ENCODE data around the gene LIPI.

The LIPI gene

DNA sequence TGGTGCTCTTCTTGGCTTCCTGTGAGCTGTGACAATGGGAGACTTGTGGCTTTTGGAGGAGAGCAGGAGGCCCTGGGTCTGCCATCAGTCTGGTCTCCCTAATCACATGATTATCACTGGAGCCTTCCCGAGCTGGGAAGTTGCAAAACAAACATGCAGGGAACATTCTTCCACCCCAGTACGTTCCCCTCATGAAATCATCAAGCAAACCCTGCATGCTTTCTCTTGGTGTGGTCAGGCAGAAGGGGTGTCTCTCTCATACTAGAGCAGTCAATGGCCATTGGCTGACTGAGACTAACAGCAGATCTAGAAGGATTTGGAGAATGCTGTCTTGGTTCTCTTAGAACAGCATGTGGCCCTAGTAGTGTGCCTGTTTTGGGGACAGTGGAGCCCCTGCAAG lies 111.2 kb downstream of the LIPI start:
- ChIA-PET POLR2A (no interaction called here), CTCF (interaction anchor here (1.7 kb wide), 1 partner anchor 20 kb away, joined by 5 read pairs; no protein-coding TSS in a partner anchor)
- no peaks in the 10 kb centered on the region for H3K4me1 ChIP-seq (ENCODE audit: control insufficient read depth, insufficient read depth, low read length)
- no peak for TF ChIP-seq ZNF654 (tag by site-specific recombination; IDR thresholded peaks at IDR 0.05; ENCODE audit: low read depth)
- TF ChIP-seq ZNF670 (tag by site-specific recombination; IDR thresholded peaks at IDR 0.05; ENCODE audit: low read depth), result no peak
- no peak for TF ChIP-seq MYNN (tag by site-specific recombination; IDR thresholded peaks at IDR 0.05; ENCODE audit: borderline replicate concordance)
- TF ChIP-seq, protein P1, sequence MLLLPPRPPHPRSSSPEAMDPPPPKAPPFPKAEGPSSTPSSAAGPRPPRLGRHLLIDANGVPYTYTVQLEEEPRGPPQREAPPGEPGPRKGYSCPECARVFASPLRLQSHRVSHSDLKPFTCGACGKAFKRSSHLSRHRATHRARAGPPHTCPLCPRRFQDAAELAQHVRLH (tag by site-specific recombination; IDR thresholded peaks at IDR 0.05), result no peak
- TF ChIP-seq, protein P2, sequence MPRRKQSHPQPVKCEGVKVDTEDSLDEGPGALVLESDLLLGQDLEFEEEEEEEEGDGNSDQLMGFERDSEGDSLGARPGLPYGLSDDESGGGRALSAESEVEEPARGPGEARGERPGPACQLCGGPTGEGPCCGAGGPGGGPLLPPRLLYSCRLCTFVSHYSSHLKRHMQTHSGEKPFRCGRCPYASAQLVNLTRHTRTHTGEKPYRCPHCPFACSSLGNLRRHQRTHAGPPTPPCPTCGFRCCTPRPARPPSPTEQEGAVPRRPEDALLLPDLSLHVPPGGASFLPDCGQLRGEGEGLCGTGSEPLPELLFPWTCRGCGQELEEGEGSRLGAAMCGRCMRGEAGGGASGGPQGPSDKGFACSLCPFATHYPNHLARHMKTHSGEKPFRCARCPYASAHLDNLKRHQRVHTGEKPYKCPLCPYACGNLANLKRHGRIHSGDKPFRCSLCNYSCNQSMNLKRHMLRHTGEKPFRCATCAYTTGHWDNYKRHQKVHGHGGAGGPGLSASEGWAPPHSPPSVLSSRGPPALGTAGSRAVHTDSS (tag by site-specific recombination; IDR thresholded peaks at IDR 0.05), result no peak
- no peak for TF ChIP-seq ZNF623 (tag by site-specific recombination; IDR thresholded peaks at IDR 0.05)
- TF ChIP-seq ZNF626 (tag by site-specific recombination; IDR thresholded peaks at IDR 0.05), result no peak
- no peak overlapping the region for H3K4me3 ChIP-seq (ENCODE audit: low read depth, low read length)
- no peak overlapping the region for H3K27ac ChIP-seq (ENCODE audit: extremely low read depth, low read depth, low read length)
- H3K9me3 ChIP-seq (ENCODE audit: control insufficient read depth, insufficient read depth, low read depth, low read length), result no peaks in the 10 kb centered on the region
- peaks cover 7 to 10% of the 10 kb centered on the region in 2 experiments; a peak in 2 of 3 replicates for H3K36me3 ChIP-seq (ENCODE audit: control insufficient read depth in 2 of 2, insufficient read depth in 1 of 2, low read length in 2 of 2)

DNA sequence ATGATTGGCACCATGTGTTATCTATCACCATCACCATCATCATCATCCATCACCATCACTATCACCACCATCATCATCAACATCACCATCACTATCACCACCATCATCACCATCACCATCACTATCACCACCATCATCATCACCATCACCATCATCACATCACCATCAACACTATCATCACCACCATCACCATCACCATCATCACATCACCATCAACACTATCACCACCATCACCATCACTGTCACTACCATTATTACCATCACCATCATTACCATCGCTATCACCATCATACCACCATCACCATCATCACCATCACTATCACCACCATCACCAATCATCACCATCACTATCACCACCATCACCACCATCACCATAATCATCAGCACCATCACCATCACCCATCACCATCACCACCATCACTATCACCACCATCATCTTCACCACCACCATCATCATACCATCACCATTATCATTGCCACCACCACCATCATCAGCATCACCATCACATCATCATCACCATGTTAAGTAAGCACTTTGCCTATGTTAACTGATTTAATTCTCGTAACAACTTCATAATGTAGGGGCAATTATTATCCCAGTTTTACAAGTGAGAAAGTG lies 112.8 kb downstream of the LIPI start:
- POLR2A ChIA-PET, result no interaction called here
- Histone ChIP-seq H3K4me3 (ENCODE audit: low read depth, low read length) (no peak overlapping the region), H3K4me1 (ENCODE audit: control insufficient read depth, insufficient read depth, low read length) (no peaks in the 10 kb centered on the region), H3K36me3 (ENCODE audit: control insufficient read depth in 2 of 2, insufficient read depth in 1 of 2, low read length in 2 of 2) (peaks cover 7 to 10% of the 10 kb centered on the region in 2 experiments; a peak in 2 of 3 replicates), H3K9me3 (ENCODE audit: control insufficient read depth, insufficient read depth, low read depth, low read length) (no peaks in the 10 kb centered on the region), H3K27ac (ENCODE audit: extremely low read depth, low read depth, low read length) (no peak overlapping the region)
- CTCF ChIA-PET, result no interaction called here
- TF ChIP-seq, protein P3, sequence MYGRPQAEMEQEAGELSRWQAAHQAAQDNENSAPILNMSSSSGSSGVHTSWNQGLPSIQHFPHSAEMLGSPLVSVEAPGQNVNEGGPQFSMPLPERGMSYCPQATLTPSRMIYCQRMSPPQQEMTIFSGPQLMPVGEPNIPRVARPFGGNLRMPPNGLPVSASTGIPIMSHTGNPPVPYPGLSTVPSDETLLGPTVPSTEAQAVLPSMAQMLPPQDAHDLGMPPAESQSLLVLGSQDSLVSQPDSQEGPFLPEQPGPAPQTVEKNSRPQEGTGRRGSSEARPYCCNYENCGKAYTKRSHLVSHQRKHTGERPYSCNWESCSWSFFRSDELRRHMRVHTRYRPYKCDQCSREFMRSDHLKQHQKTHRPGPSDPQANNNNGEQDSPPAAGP (tag by site-specific recombination; IDR thresholded peaks at IDR 0.05), result no peak
- TF ChIP-seq, protein P4, sequence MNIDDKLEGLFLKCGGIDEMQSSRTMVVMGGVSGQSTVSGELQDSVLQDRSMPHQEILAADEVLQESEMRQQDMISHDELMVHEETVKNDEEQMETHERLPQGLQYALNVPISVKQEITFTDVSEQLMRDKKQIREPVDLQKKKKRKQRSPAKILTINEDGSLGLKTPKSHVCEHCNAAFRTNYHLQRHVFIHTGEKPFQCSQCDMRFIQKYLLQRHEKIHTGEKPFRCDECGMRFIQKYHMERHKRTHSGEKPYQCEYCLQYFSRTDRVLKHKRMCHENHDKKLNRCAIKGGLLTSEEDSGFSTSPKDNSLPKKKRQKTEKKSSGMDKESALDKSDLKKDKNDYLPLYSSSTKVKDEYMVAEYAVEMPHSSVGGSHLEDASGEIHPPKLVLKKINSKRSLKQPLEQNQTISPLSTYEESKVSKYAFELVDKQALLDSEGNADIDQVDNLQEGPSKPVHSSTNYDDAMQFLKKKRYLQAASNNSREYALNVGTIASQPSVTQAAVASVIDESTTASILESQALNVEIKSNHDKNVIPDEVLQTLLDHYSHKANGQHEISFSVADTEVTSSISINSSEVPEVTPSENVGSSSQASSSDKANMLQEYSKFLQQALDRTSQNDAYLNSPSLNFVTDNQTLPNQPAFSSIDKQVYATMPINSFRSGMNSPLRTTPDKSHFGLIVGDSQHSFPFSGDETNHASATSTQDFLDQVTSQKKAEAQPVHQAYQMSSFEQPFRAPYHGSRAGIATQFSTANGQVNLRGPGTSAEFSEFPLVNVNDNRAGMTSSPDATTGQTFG (tag by site-specific recombination; IDR thresholded peaks at IDR 0.05; ENCODE audit: borderline replicate concordance), result no peak
- no peak for TF ChIP-seq ZNF610 (tag by site-specific recombination; IDR thresholded peaks at IDR 0.05; ENCODE audit: borderline replicate concordance)
- no peak for TF ChIP-seq ZNF785 (tag by site-specific recombination; IDR thresholded peaks at IDR 0.05)
- TF ChIP-seq, protein P5, sequence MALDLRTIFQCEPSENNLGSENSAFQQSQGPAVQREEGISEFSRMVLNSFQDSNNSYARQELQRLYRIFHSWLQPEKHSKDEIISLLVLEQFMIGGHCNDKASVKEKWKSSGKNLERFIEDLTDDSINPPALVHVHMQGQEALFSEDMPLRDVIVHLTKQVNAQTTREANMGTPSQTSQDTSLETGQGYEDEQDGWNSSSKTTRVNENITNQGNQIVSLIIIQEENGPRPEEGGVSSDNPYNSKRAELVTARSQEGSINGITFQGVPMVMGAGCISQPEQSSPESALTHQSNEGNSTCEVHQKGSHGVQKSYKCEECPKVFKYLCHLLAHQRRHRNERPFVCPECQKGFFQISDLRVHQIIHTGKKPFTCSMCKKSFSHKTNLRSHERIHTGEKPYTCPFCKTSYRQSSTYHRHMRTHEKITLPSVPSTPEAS (tag by site-specific recombination; IDR thresholded peaks at IDR 0.05), result no peak
- TF ChIP-seq REPIN1 (tag by site-specific recombination; IDR thresholded peaks at IDR 0.05; ENCODE audit: low read depth), result no peak
- no peak for TF ChIP-seq ZNF548 (tag by site-specific recombination; IDR thresholded peaks at IDR 0.05)
- TF ChIP-seq, protein P6, sequence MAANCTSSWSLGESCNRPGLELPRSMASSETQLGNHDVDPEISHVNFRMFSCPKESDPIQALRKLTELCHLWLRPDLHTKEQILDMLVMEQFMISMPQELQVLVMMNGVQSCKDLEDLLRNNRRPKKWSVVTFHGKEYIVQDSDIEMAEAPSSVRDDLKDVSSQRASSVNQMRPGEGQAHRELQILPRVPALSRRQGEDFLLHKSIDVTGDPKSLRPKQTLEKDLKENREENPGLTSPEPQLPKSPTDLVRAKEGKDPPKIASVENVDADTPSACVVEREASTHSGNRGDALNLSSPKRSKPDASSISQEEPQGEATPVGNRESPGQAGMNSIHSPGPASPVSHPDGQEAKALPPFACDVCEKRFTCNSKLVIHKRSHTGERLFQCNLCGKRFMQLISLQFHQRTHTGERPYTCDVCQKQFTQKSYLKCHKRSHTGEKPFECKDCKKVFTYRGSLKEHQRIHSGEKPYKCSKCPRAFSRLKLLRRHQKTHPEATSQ (tag by site-specific recombination; IDR thresholded peaks at IDR 0.05), result no peak
- TF ChIP-seq, protein P7, sequence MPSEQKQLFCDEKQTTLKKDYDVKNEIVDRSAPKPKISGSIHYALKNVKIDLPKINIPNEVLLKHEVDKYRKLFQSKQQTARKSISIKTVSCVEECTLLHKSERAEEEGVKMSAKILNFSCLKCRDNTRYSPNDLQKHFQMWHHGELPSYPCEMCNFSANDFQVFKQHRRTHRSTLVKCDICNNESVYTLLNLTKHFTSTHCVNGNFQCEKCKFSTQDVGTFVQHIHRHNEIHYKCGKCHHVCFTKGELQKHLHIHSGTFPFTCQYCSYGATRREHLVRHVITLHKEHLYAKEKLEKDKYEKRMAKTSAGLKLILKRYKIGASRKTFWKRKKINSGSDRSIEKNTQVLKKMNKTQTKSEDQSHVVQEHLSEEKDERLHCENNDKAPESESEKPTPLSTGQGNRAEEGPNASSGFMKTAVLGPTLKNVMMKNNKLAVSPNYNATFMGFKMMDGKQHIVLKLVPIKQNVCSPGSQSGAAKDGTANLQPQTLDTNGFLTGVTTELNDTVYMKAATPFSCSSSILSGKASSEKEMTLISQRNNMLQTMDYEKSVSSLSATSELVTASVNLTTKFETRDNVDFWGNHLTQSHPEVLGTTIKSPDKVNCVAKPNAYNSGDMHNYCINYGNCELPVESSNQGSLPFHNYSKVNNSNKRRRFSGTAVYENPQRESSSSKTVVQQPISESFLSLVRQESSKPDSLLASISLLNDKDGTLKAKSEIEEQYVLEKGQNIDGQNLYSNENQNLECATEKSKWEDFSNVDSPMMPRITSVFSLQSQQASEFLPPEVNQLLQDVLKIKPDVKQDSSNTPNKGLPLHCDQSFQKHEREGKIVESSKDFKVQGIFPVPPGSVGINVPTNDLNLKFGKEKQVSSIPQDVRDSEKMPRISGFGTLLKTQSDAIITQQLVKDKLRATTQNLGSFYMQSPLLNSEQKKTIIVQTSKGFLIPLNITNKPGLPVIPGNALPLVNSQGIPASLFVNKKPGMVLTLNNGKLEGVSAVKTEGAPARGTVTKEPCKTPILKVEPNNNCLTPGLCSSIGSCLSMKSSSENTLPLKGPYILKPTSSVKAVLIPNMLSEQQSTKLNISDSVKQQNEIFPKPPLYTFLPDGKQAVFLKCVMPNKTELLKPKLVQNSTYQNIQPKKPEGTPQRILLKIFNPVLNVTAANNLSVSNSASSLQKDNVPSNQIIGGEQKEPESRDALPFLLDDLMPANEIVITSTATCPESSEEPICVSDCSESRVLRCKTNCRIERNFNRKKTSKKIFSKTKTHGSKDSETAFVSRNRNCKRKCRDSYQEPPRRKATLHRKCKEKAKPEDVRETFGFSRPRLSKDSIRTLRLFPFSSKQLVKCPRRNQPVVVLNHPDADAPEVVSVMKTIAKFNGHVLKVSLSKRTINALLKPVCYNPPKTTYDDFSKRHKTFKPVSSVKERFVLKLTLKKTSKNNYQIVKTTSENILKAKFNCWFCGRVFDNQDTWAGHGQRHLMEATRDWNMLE (tag by site-specific recombination; conservative IDR thresholded peaks at IDR 0.05; ENCODE audit: low read depth), result no peak
- TF ChIP-seq ZNF768 (tag by site-specific recombination; IDR thresholded peaks at IDR 0.05), result no peak
- no peak for TF ChIP-seq ZFP3 (tag by site-specific recombination; IDR thresholded peaks at IDR 0.05; ENCODE audit: low read depth)
